ENCODE results near the gene SORCS2. TPM values are rescaled to one million over a fixed set of nuclear protein-coding genes. Genes with fewer than 3 reads are reported as not detected.
A peak's percentile ranks its signal among the peaks of the same experiment; 100 is the strongest.

The SORCS2 gene
- polyA plus RNA-seq, 3 donors, result 0.46 to 0.55 TPM; not detected in 1

- H3K4me3 Mint-ChIP-seq, result no peak overlapping the region
- peaks cover 17 to 24% (median 18%) of the 10 kb centered on the region in 3 donors for H3K27me3 Mint-ChIP-seq (ENCODE audit: low read depth in 3 of 3)
- Histone ChIP-seq H3K9me3 (replicated peaks in 1 of 2; ENCODE audit: control insufficient read depth in 1 of 2, insufficient read depth in 1 of 2, low read length in 2 of 2) (peaks cover 10 to 11% of the 10 kb centered on the region in 2 donors), H3K27me3 (ENCODE audit: control insufficient read depth in 2 of 2, insufficient read depth in 2 of 2, low read length in 2 of 2) (peaks cover 0 to 9% of the 10 kb centered on the region in 2 donors), H3K79me2 (ENCODE audit: insufficient read depth, low read length) (no peaks in the 10 kb centered on the region), H3K27ac (ENCODE audit: low read depth in 1 of 2, low read length in 2 of 2) (no peak overlapping the region), H3K4me1 (ENCODE audit: control insufficient read depth in 1 of 2, insufficient read depth in 2 of 2, low read length in 2 of 2) (no peaks in the 10 kb centered on the region), H4K20me1 (ENCODE audit: insufficient read depth, low read length) (no peaks in the 10 kb centered on the region), H3K4me3 (replicated peaks in 1 of 3; ENCODE audit: low read depth in 2 of 3, low read length in 3 of 3) (no peak overlapping the region), H3K4me2 (replicated peaks; ENCODE audit: extremely low read depth, low read length, poor library complexity, severe bottlenecking) (no peak overlapping the region), H3K9ac (ENCODE audit: insufficient read depth, low read length, poor library complexity, severe bottlenecking) (no peak overlapping the region), H3K36me3 (replicated peaks in 1 of 2; ENCODE audit: control insufficient read depth in 1 of 2, insufficient read depth in 2 of 2, low read length in 2 of 2) (no peaks in the 10 kb centered on the region), H2AFZ (ENCODE audit: insufficient read depth, low read depth, low read length, poor library complexity, severe bottlenecking) (no peak overlapping the region)
- no peaks in the 10 kb centered on the region for H3K4me1 Mint-ChIP-seq
- no peaks in the 10 kb centered on the region for H3K36me3 Mint-ChIP-seq
- peak overlapping the region in 1 of 7 donors; percentile 4 for H3K27ac Mint-ChIP-seq
- WGBS (ENCODE audit: insufficient coverage), result 96% methylated on average over 4 of the region's 9 CpGs
- peaks cover 4 to 21% (median 15%) of the 10 kb centered on the region in 7 donors for H3K9me3 Mint-ChIP-seq
- DNase-seq, result no peak
- no peak for TF ChIP-seq CTCF (IDR thresholded peaks at IDR 0.05)
- intact Hi-C loops (cut with micrococcal nuclease), result no loop called here
Measured at GRCh38 chr4:7379186-7379585, 186.8 kb downstream of the SORCS2 start.

GRCh38 chr4:7379719-7380118, 187.4 kb downstream of the SORCS2 start:
- WGBS (ENCODE audit: insufficient coverage), result 82% methylated on average over 5 of the region's 6 CpGs
- Histone ChIP-seq H3K4me3 (replicated peaks in 1 of 3; ENCODE audit: low read depth in 2 of 3, low read length in 3 of 3) (no peak overlapping the region), H2AFZ (ENCODE audit: insufficient read depth, low read depth, low read length, poor library complexity, severe bottlenecking) (no peak overlapping the region), H3K9ac (ENCODE audit: insufficient read depth, low read length, poor library complexity, severe bottlenecking) (no peak overlapping the region), H3K27ac (ENCODE audit: low read depth in 1 of 2, low read length in 2 of 2) (no peak overlapping the region), H3K4me1 (ENCODE audit: control insufficient read depth in 1 of 2, insufficient read depth in 2 of 2, low read length in 2 of 2) (no peaks in the 10 kb centered on the region), H3K79me2 (ENCODE audit: insufficient read depth, low read length) (no peaks in the 10 kb centered on the region), H3K27me3 (ENCODE audit: control insufficient read depth in 2 of 2, insufficient read depth in 2 of 2, low read length in 2 of 2) (peaks cover 0 to 9% of the 10 kb centered on the region in 2 donors), H4K20me1 (ENCODE audit: insufficient read depth, low read length) (no peaks in the 10 kb centered on the region), H3K36me3 (replicated peaks in 1 of 2; ENCODE audit: control insufficient read depth in 1 of 2, insufficient read depth in 2 of 2, low read length in 2 of 2) (no peaks in the 10 kb centered on the region), H3K4me2 (replicated peaks; ENCODE audit: extremely low read depth, low read length, poor library complexity, severe bottlenecking) (no peak overlapping the region), H3K9me3 (replicated peaks in 1 of 2; ENCODE audit: control insufficient read depth in 1 of 2, insufficient read depth in 1 of 2, low read length in 2 of 2) (peaks cover 10 to 11% of the 10 kb centered on the region in 2 donors)
- no peak for TF ChIP-seq CTCF (IDR thresholded peaks at IDR 0.05)
- no peaks in the 10 kb centered on the region for H3K36me3 Mint-ChIP-seq
- peaks cover 4 to 21% (median 16%) of the 10 kb centered on the region in 7 donors for H3K9me3 Mint-ChIP-seq
- H3K27ac Mint-ChIP-seq, result no peak overlapping the region
- H3K4me3 Mint-ChIP-seq, result no peak overlapping the region
- no peak for DNase-seq
- no peaks in the 10 kb centered on the region for H3K4me1 Mint-ChIP-seq
- H3K27me3 Mint-ChIP-seq (ENCODE audit: low read depth in 3 of 3), result peaks cover 17 to 24% (median 18%) of the 10 kb centered on the region in 3 donors
- intact Hi-C loops (cut with micrococcal nuclease), result no loop called here

All from CD14-positive monocyte (primary cell).